Measurements from ENCODE around the gene PERCC1.

The PERCC1 gene

DNA sequence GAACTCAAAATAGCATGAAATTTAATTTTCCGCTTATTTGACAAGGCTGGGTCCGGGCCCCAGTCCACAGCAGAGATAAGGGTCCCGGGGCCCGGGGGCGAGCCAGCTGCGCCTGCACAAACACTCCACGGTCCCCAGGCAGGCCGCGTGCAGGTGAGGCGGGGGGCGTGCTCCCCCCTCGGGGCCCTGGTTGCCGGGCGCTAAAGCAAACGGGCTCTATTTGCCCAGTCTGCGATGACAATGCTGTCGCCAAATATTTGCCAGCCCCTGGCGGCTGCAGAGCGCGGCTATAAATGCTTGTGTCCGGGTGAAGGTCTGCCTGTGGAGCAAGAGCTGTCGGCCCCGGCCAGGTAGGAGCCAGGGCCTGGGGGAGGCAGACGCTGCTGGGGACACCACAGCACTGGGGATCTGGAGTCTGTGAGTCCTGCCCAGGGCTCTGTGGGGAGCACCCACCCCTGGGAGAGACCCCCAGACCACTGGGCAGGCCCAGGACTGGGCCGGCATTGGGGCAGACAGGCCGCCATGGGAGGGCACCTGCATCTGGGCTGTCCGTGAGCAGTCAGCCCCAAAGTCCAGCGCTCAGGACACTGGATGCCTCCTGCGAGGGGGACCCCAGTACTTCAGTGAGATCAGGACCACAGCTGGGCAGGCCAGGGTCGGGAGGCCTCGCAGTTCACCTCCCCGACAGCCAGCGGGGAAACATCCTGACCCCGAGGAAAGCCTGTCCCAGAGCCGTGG lies at the start of gene PERCC1:
Gene PERCC1, plus strand, starts transcription at position 320 of the 738 bp plus-strand sequence. CDS start 1,516 bp downstream, outside the sequence.
- Mint-ChIP-seq H3K4me3 (no peak within 1 kb of the TSS), H3K27ac (no peak within 1 kb of the TSS), H3K4me1 (no peaks in the 10 kb centered on the region), H3K36me3 (no peaks in the 10 kb centered on the region), H3K9me3 (no peaks in the 10 kb centered on the region), H3K27me3 (peaks cover 18% of the 10 kb centered on the region)
- DNase-seq = no peak
- CTCF ChIA-PET = no interaction called here

DNA sequence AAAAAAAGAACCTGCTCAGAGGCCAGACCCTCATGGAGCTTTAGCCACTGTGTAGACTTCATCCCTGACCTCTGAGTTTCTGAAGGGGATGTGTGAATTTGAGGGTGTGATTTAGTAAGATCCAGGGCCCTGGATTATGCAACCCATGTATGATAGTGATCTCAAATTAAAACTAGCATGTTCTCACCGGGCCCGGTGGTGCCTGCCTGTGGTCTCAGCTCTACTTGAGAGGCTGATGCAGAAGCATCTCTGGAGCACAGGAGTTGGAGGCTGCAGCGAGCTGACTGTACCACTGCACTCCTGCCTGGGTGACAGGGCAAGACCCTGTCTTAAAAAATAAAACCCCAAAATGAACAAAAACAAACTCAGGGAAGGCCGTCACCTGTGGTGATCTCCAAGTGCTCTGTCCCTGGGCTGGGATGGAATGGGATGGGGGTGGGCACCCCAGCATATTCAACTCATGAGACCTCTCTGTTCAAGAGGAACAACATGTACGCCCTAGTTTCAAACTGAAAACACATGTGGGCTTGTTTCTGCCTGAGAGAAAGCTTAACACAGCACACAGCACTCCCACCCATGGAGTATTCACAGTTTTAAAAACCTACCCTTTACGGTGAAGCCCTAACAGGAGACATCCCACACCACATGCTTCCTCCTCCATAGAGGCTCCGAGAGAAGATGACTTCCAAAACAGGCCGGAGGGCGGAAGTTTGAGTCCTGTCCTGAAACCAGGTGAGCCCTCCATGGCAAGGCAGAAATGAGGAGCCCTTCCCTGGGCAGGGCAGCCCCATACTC lies 49.1 kb upstream of the PERCC1 start:
- Mint-ChIP-seq H3K27ac (no peak overlapping the region), H3K4me3 (no peak overlapping the region), H3K4me1 (peaks cover 19% of the 10 kb centered on the region), H3K9me3 (no peaks in the 10 kb centered on the region), H3K27me3 (no peaks in the 10 kb centered on the region), H3K36me3 (peaks cover 6% of the 10 kb centered on the region)
- DNase-seq = no peak
- CTCF ChIA-PET = no interaction called here

DNA sequence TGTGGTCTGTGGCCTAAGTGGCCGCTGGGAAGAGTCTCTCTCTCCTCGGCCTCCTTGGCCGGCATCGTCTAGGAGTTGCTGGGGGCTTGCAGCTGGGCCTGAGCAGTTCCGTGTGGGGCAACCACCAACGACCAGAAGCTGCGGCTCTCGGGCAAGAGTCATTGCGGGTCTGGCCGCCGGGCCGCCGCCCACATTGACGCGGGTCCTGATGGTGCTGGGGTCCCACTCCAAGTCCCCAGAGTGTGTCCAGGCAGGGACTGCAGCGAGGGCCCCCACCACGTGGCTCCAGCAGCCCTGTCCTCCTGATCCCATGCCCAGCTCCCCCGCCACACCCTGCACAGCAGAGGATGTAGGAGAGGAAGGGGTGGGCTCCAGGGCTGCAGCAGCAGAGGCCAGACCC lies 47.3 kb upstream of the PERCC1 start:
- CTCF ChIA-PET = no interaction called here
- no peaks in the 10 kb centered on the region for H3K27me3 Mint-ChIP-seq
- no peak overlapping the region for H3K27ac Mint-ChIP-seq
- DNase-seq = no peak
- no peak overlapping the region for H3K4me3 Mint-ChIP-seq
- H3K4me1 Mint-ChIP-seq = peaks cover 9% of the 10 kb centered on the region
- peaks cover 6% of the 10 kb centered on the region for H3K36me3 Mint-ChIP-seq
- no peaks in the 10 kb centered on the region for H3K9me3 Mint-ChIP-seq

DNA sequence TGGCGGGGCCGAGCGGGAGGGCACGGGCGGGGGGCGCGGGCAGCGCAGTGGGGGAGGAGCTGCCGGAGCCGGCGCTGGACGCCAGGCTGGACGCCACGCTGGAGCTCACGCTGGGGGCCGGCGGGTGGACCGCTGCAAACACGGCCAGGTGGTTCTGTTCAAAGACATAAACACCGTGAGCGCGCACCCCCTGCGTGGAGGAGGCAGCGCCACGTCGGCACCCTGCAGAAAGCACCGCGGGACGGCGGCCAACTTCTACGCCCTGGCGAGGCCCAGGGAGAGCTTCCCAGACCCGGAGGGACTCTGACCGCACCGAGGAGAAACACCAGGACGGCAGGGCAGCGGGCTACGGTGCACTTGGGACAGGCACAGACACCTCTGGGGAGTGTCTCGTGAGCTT lies 45.6 kb upstream of the PERCC1 start:
- H3K27me3 Mint-ChIP-seq = no peaks in the 10 kb centered on the region
- DNase-seq = no peak
- peaks cover 8% of the 10 kb centered on the region for H3K36me3 Mint-ChIP-seq
- H3K27ac Mint-ChIP-seq = no peak overlapping the region
- H3K4me1 Mint-ChIP-seq = peaks cover under 1% of the 10 kb centered on the region
- CTCF ChIA-PET = no interaction called here
- no peaks in the 10 kb centered on the region for H3K9me3 Mint-ChIP-seq
- H3K4me3 Mint-ChIP-seq = no peak overlapping the region

DNA sequence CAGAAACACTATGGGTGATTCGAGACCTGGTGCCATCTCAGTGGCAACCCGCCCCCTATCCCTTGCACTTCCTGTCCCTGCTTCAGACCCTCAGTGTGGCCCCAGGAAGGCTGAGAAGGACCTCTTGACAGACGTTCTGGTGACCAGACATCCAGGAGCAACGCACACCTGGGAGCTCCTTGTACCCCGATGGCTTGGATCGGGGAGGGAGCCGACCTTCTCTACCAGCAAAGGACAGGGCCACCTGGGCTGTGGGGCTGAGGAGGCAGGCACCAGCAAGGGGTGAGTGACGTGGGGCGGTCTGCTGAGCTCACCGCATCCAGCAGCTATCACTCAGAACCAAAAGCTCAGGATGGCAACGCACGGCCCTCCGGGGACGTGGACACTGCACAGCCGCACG lies 43.5 kb upstream of the PERCC1 start:
- Mint-ChIP-seq H3K4me1 (no peaks in the 10 kb centered on the region), H3K27ac (no peak overlapping the region), H3K36me3 (peaks cover 9% of the 10 kb centered on the region), H3K27me3 (no peaks in the 10 kb centered on the region), H3K4me3 (no peak overlapping the region), H3K9me3 (no peaks in the 10 kb centered on the region)
- CTCF ChIA-PET = no interaction called here
- no peak for DNase-seq

DNA sequence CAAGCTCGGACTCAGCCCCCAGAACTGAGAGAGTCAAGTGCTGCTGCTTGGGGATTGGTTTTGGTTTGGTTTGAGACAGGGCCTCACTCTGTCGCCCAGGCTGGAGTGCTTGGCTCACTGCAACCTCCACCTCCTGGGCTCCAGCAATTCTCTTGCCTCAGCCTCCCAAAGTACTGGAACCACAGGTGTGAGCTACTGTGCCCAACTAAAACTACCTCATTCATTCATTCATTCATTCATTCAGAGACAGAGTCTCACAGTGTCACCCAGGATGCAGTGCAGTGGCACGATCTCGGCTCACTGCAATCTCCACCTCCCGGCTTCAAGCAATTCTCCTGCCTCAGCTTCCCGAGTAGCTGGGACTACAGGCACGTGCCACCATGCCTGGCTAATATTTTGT lies 41.1 kb upstream of the PERCC1 start:
- Mint-ChIP-seq H3K27me3 (no peaks in the 10 kb centered on the region), H3K9me3 (no peaks in the 10 kb centered on the region), H3K36me3 (peaks cover 11% of the 10 kb centered on the region), H3K27ac (no peak overlapping the region), H3K4me3 (no peak overlapping the region), H3K4me1 (no peaks in the 10 kb centered on the region)
- CTCF ChIA-PET = no interaction called here
- DNase-seq = no peak

DNA sequence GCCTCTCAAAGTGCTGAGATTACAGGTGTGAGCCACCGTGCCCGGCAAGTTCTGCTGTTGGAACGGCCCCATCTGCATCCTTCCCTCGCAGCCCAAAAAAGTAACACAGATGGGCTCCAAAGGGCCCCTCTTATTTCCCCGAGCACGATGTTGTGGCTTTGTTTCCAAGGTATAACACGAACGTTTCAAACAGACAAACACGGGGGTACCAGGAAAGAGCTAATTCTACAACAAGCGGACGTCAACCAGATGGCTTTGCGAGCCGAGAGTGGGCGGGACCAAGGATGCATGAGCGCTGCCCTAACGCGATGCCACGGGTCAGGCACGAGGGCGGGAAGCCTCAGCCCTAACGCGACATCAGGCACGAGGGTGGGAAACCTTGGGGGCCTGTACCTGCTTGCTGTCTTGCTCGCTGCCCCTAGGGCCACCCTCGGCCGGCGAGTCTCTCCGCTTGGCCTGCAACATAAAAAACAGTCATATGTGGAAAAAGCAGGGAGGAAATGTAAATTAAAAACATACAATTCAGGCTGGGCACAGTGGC lies 40.6 kb upstream of the PERCC1 start:
- no peak for DNase-seq
- H3K4me3 Mint-ChIP-seq = no peak overlapping the region
- H3K9me3 Mint-ChIP-seq = no peaks in the 10 kb centered on the region
- CTCF ChIA-PET = no interaction called here
- no peaks in the 10 kb centered on the region for H3K27me3 Mint-ChIP-seq
- H3K36me3 Mint-ChIP-seq = peaks cover 9% of the 10 kb centered on the region
- H3K4me1 Mint-ChIP-seq = no peaks in the 10 kb centered on the region
- no peak overlapping the region for H3K27ac Mint-ChIP-seq

DNA sequence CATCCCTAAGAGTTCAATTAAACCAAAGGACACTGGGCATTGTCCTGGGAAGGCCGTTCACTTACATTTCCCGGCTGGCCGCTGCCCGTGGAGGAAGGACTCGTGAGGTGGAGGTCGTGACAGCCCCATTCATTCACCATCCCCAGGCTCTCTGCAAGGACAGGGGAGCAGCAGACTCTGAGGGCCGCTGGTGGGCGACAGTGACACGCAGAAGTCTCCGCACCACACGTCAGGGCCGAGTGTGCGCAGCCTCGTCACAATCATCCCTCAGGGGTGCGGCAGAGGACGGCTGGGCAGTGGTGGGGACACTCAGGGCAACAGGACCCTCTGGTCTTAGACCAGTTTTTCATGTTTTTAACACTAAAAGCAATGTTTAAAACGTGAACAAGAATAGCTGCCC lies 38.1 kb upstream of the PERCC1 start:
- peaks cover 12% of the 10 kb centered on the region for H3K36me3 Mint-ChIP-seq
- H3K27ac Mint-ChIP-seq = no peak overlapping the region
- H3K9me3 Mint-ChIP-seq = no peaks in the 10 kb centered on the region

DNA sequence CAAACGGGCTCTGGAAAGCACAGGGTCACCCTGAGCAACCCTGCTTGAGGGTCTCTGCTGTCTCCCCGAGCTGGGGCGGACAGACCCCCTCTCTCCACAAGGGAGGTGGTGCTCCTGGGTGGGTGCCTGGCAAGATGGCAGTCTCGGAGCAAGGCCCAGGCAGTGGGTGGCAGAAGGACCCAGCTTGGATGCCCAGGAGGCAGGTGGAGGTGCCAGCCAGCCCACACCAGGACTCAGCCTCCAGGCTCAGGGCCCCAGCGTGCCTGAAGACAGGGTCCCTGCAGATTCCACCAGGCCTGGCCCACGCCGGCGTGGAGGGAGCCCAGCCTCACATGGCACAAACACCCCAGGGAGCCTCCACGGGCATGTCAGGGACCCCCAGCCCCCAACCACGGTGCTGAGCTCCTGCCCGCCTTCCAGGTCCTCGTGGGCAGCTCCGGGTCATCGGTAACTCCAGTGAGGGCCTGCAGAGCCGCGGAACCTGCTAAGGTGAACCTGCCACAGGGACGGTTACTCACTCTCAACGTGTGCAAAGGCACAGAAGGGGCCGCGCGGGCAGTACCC lies 37.2 kb upstream of the PERCC1 start:
- no peaks in the 10 kb centered on the region for H3K9me3 Mint-ChIP-seq
- CTCF ChIA-PET = no interaction called here
- no peak overlapping the region for H3K4me3 Mint-ChIP-seq
- H3K27ac Mint-ChIP-seq = no peak overlapping the region
- peaks cover 12% of the 10 kb centered on the region for H3K36me3 Mint-ChIP-seq
- H3K4me1 Mint-ChIP-seq = no peaks in the 10 kb centered on the region
- DNase-seq = no peak
- H3K27me3 Mint-ChIP-seq = no peaks in the 10 kb centered on the region

More for the DNA sequence above, 38.1 kb upstream of the PERCC1 start:
- DNase-seq = no peak
- H3K4me3 Mint-ChIP-seq = no peak overlapping the region
- no peaks in the 10 kb centered on the region for H3K27me3 Mint-ChIP-seq
- CTCF ChIA-PET = no interaction called here
- no peaks in the 10 kb centered on the region for H3K4me1 Mint-ChIP-seq

DNA sequence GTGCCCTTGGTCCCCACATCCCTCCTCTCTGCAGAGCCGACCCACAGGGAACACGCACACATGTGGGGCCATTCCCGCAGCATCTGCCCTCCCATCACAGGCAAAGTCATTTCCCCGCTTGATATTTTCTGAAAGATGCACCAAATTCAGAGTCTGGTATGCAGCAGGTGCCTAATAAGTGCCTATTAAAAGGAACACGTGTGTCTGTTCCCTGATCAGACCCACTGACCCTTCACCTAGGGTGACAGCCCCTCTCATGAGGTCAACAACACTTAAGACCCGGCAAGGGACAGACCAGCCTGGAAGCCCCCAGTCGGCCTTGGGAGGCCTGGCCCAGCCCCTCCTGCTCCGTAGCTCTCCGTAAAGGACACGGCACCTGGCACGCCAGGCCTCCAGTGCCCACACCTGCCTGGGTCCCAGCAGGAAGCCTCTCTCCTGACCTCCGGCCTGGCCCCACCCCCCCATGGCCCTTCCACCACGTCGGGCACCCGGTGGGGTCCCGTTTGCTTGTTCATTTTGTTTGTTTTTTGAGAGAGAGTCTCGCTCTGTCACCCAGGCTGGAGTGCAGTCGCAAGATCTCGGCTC lies 36.4 kb upstream of the PERCC1 start:
- Mint-ChIP-seq H3K27ac (no peak overlapping the region), H3K36me3 (peaks cover 12% of the 10 kb centered on the region), H3K27me3 (no peaks in the 10 kb centered on the region), H3K9me3 (no peaks in the 10 kb centered on the region), H3K4me1 (no peaks in the 10 kb centered on the region), H3K4me3 (no peak overlapping the region)
- DNase-seq = no peak
- CTCF ChIA-PET = no interaction called here

DNA sequence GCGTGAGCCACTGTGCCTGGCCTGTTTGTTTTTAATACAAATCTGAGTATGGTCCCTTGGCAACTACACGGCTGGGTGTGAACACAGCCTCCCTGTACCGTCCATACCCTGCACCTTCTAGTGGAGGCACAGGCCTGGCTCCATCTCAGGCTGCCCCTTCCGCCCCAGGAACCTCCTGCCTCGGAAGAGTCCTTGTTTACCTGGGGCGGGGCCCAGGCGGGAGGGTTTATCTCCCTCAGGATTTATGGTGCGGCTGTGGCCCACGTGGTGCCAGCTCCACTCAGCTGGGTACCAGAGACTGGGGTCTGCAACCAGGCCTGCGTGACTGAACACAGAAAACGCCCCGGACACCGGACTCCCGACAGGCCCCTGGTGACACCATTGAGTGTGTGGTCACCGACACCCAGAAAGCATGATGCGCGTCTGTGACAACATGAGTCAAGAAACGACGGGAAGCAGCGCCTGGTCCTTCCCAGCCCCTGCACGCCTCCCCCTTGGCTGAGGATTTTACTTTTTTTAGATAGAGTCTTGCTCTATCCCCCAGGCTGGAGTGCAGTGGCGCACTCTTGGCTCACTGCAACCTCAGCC lies 35.3 kb upstream of the PERCC1 start:
- peaks cover 10% of the 10 kb centered on the region for H3K36me3 Mint-ChIP-seq
- H3K27ac Mint-ChIP-seq = no peak overlapping the region
- CTCF ChIA-PET = no interaction called here
- no peaks in the 10 kb centered on the region for H3K9me3 Mint-ChIP-seq
- no peak for DNase-seq
- H3K4me3 Mint-ChIP-seq = no peak overlapping the region
- no peaks in the 10 kb centered on the region for H3K4me1 Mint-ChIP-seq
- no peaks in the 10 kb centered on the region for H3K27me3 Mint-ChIP-seq

DNA sequence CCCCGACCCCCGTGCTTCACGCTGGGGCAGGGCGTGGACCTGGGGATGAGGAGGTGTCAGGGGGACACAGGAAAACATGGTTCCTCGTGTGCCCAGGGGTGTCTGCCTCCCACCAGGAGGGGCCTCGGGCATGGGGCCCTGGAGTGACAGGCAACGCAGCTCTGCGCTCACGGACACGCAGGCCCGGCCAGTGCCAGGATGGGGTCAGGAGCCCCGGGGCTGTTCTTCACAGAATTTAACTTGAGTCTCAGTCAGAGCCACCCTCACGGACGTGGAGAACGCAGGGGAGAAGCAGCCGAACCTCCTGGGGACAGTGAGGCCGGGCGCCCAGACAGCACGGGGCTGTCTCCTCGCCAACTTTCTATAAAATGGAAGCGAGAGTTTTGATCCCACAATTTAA lies 33.1 kb upstream of the PERCC1 start:
- no peak overlapping the region for H3K27ac Mint-ChIP-seq
- peaks cover 13% of the 10 kb centered on the region for H3K36me3 Mint-ChIP-seq
- DNase-seq = no peak
- no peak overlapping the region for H3K4me3 Mint-ChIP-seq
- CTCF ChIA-PET = no interaction called here
- no peaks in the 10 kb centered on the region for H3K9me3 Mint-ChIP-seq
- H3K4me1 Mint-ChIP-seq = no peaks in the 10 kb centered on the region
- no peaks in the 10 kb centered on the region for H3K27me3 Mint-ChIP-seq

DNA sequence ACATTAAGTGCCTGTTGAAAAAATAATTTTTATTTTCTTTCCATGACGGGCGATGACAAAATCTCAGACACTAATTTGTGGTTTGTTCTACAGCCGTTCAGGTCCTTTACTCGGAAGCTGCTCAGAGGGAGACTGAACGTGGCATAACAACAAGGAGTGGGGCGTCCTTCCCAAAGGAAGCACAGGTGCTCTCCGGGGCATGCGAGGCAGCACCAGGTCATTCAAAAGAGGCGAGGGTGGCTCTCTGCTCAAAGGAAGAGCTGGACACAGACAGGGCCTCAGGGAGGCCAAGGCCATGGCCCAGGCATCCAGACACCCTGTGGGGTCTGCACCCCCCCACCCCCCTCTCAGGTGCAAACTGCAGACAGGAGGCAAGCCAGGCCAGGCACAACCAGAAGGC lies 32.5 kb upstream of the PERCC1 start:
- Mint-ChIP-seq H3K4me3 (no peak overlapping the region), H3K27me3 (no peaks in the 10 kb centered on the region), H3K27ac (no peak overlapping the region), H3K36me3 (peaks cover 13% of the 10 kb centered on the region), H3K4me1 (no peaks in the 10 kb centered on the region), H3K9me3 (no peaks in the 10 kb centered on the region)
- CTCF ChIA-PET = no interaction called here
- DNase-seq = no peak

DNA sequence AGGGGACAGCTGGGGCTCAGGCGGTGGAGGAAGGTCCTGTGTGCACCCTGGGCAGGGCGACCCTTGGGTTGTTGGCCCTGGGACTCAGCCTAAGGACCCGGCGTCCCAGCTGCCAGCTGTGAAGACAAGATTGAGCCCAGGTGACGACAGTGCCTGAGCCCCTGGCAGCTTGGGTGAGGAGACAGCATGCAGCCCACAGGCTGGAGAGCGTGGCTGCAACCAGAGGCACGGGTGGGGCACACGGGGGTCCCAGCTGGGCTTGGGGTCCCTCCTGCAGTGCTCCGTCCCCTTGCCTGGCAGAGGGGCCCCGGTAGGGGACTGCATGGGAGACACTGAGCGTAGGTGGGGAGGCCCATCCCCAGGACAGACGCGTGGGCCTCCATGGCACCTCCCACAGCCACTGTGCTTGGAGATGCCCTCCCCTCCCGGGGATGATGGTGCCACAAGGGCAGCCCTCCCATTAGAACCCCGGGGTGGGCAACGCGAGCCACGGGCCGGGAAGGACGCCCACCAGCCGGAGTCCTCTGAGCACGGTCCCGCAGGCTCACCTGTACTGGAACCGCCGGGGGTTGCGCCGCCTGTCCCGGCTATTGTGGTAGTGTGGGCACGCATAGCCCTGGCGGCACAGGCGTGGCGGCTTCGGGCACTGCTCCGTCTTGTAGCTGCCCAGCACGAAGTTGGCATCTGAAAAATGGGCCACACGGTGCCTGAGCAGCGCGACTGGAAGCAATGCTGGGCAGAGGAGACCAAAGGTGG lies 31.9 kb upstream of the PERCC1 start:
- H3K9me3 Mint-ChIP-seq = no peaks in the 10 kb centered on the region
- H3K27ac Mint-ChIP-seq = no peak overlapping the region
- H3K36me3 Mint-ChIP-seq = peaks cover 15% of the 10 kb centered on the region

More for the DNA sequence above, 31.9 kb upstream of the PERCC1 start:
- H3K4me3 Mint-ChIP-seq = no peak overlapping the region
- no peak for DNase-seq
- no peaks in the 10 kb centered on the region for H3K27me3 Mint-ChIP-seq
- CTCF ChIA-PET = no interaction called here
- H3K4me1 Mint-ChIP-seq = no peaks in the 10 kb centered on the region

Measured in activated naive CD4-positive, alpha-beta T cell treated with anti-CD3 and anti-CD28 coated beads, Interleukin-2, amount 10 ng/mL, durations not matched to agents 7 days and 5 days (primary cell).